GM18519 (cell line): Measurements from ENCODE around the gene YY2.
"Not testable (repeated sequence)": the region's sequence is repeated elsewhere in the genome, so short reads cannot be mapped to it uniquely, and the experiment has no call there.

Experiments used
- ATAC-seq: cut with Tn5 transposase; IDR thresholded peaks from one replicate; pipeline ENCODE4 v1.9.1; 2021; ENCODE audit warnings: mild to moderate bottlenecking, moderate library complexity; ENCODE audit not compliant: unreplicated experiment, low FRiP score

The YY2 gene

GRCh38 chrX:21873063-21873775, 17.4 kb downstream of the YY2 start:
- no peak for ATAC-seq

DNA sequence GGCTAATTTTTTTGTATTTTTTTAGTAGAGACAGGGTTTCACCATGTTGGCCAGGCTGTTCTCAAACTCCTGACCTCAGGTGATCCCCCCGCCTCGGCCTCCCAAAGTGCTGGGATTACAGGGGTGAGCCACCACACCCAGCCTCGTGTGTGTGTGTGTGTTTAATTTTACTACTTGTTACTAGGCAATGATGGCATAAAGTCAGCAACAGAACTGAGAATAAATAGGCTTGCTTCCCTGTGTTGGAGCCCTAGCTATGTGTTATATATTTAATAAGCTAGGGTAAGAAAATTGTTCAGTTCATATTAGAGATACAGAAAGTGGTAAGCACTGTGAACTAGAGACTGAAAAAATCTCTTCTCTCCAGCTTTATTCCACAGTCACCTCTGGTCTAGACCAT, 18.4 kb downstream of the YY2 start:
- ATAC-seq, result not testable (repeated sequence)

GRCh38 chrX:21875013-21875412, 19.2 kb downstream of the YY2 start:
- no peak for ATAC-seq

GRCh38 chrX:21881881-21882574, 26.2 kb downstream of the YY2 start:
- ATAC-seq, result no peak

DNA sequence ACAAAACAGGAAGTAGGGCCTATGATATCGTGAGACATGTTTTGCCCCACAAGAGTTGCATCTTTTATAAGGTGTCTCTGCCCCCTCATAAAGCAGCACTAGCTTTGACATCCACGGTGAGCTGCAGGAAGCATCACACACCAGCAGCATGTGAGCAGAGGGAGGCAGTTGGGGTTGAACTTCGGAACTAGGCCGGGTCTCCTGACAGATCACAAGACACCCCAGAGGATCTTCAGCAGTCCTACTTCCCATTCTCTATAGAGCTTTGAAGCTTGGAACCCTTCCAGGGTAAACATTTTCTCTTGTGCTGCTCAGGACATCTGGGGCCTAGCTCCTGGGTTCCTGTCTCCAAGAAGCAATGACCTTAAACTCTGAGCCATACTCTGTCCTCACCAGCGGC, 27.5 kb downstream of the YY2 start:
- ATAC-seq, result no peak

DNA sequence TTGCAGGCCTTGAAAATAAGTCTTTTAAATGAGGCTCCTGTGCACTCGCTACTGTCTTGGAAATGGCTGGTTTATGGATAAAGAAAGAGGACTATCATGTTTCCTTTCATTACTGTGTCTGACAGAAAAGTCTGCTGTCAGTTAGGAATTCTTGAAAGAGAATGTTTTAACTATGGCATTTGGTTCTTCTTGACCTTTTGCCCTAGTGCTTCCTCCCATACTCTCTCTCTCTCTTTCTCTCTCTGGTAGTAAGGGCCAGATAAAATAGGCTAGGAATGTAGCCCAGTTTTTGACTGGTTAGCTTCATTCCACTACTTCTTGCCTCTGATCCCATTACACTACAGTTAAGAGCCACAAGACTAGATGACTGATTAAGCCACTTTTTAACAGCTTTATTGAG, 29.8 kb downstream of the YY2 start:
- ATAC-seq, result no peak

DNA sequence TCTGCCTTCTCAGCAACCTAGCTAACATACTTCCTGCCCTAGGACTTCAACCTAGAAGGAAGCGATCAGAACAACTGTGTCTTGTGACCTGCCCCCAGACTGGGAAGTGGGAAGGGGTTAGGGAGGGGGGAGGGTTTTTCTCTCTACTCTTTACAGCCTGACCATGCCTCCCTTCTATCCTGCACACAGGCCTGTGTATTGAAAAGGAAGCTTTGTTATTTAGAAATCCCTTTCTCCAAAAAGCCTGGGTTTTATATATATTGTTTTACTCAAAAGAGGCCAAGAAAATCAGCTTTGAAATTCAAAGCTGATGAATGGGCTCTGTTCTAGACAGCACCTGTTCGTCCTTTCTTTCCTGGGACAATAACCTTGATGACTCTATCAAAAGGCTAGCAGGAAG, 49.5 kb downstream of the YY2 start:
- ATAC-seq, result no peak

DNA sequence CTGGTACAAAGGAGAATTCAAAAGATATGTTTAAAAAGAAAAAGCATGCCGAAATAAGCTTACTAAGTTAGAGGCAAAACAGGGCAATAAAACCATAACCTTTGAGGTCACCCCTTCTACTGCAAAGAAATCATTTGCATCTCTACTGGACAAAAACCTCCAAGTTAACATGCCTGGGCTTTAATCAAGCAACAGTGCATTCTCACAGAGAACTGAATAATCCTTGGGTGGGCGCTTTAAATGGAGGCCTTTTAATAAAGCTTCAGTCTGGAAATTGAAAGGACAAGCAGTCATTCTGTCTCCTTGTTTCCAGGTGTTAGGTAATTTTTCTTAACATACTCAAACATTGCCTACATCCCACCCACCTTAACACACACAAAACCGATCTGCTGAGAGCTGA, 50.2 kb downstream of the YY2 start:
- no peak for ATAC-seq

DNA sequence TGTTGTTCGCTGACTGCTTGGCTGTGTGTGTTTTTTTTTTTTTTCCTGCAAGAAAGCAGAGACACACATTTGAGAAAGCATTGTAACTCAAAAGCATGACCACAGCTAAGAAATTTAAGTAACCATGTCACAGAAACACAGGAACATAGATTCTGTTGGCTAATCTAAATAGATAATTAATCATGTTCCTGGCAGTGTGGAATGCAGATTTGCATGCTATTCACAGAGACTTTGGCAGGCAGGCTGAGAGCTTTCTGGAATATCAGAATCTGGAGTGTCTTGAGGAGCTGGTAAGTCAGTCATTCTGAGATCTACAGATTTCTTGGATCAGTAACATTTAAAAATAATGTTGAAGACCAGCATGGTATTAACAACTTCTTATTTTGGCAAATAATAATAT, 51.5 kb downstream of the YY2 start:
- ATAC-seq, result no peak
